ENCODE data around the gene FMO2. TPM values are rescaled to one million over a fixed set of nuclear protein-coding genes. Genes with fewer than 3 reads are reported as not detected.

The FMO2 gene
- total RNA-seq, 2 donors from 2014 or later: not detected

GRCh38 chr1:171160639-171161354, 24.3 kb upstream of the FMO2 start:
- Mint-ChIP-seq H3K4me1 (peaks cover 17% of the 10 kb centered on the region), H3K9me3 (peaks cover 13% of the 10 kb centered on the region), H3K27ac (no peak overlapping the region), H3K36me3 (ENCODE audit: low read depth) (no peaks in the 10 kb centered on the region), H3K27me3 (ENCODE audit: insufficient read depth) (no peaks in the 10 kb centered on the region), H3K4me3 (no peak overlapping the region)
- peaks cover 7% of the 10 kb centered on the region for H3K9me3 ChIP-seq (ENCODE audit: control insufficient read depth, low read length)
- no peak overlapping the region for H3K27ac ChIP-seq (ENCODE audit: low read depth, low read length)
- H3K9ac ChIP-seq (ENCODE audit: extremely low read depth, low read length, poor library complexity, severe bottlenecking): no peak overlapping the region
- H3K4me1 ChIP-seq (ENCODE audit: control insufficient read depth, insufficient read depth, low read length): peaks cover 3% of the 10 kb centered on the region
- no peak for TF ChIP-seq CTCF (conservative IDR thresholded peaks at IDR 0.05)
- H3K36me3 ChIP-seq (ENCODE audit: control insufficient read depth, insufficient read depth, low read length): no peaks in the 10 kb centered on the region
- H3K4me3 ChIP-seq (ENCODE audit: low read length): peak overlapping the region; percentile 32
- DNase-seq: peak; percentile 45
- H3K27me3 ChIP-seq (ENCODE audit: control insufficient read depth, insufficient read depth, low read length, poor library complexity, severe bottlenecking): no peaks in the 10 kb centered on the region
- WGBS, 2 experiments (ENCODE audit: insufficient coverage in 1 of 2, insufficient read length in 1 of 2): 80 to 94% methylated on average over 1 to 4 of the region's 4 CpGs

GRCh38 chr1:171161431-171161830, 23.7 kb upstream of the FMO2 start:
- Histone ChIP-seq H3K9ac (ENCODE audit: extremely low read depth, low read length, poor library complexity, severe bottlenecking) (no peak overlapping the region), H3K4me1 (ENCODE audit: control insufficient read depth, insufficient read depth, low read length) (peaks cover 3% of the 10 kb centered on the region), H3K4me3 (ENCODE audit: low read length) (no peak overlapping the region), H3K36me3 (ENCODE audit: control insufficient read depth, insufficient read depth, low read length) (no peaks in the 10 kb centered on the region), H3K27ac (ENCODE audit: low read depth, low read length) (no peak overlapping the region), H3K9me3 (ENCODE audit: control insufficient read depth, low read length) (peaks cover 7% of the 10 kb centered on the region), H3K27me3 (ENCODE audit: control insufficient read depth, insufficient read depth, low read length, poor library complexity, severe bottlenecking) (no peaks in the 10 kb centered on the region)
- no peak for DNase-seq
- Mint-ChIP-seq H3K9me3 (peaks cover 13% of the 10 kb centered on the region), H3K4me1 (peaks cover 17% of the 10 kb centered on the region), H3K4me3 (no peak overlapping the region), H3K36me3 (ENCODE audit: low read depth) (no peaks in the 10 kb centered on the region), H3K27ac (no peak overlapping the region), H3K27me3 (ENCODE audit: insufficient read depth) (no peaks in the 10 kb centered on the region)
- no peak for TF ChIP-seq CTCF (conservative IDR thresholded peaks at IDR 0.05)

DNA sequence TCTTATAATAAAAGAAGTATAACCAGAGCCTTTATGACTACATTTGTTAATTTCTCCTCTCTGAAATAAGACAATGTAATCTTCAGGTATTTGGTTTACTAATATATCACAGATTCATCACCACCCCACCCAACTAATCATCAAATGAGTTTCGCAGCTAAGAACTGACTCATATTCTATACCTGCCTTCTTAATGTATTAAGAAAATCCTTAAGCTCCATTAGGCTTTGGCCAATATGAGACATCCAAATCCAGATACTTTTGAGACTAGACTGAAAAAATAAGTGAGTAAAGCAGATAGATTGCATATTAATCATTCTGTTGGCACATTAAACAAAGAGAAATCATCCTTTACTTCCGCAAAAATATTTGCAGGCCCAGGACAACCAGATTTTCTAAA, 18.7 kb upstream of the FMO2 start:
- Histone ChIP-seq H3K27ac (ENCODE audit: low read depth, low read length) (no peak overlapping the region), H3K4me3 (ENCODE audit: low read length) (no peak overlapping the region), H3K4me1 (ENCODE audit: control insufficient read depth, insufficient read depth, low read length) (no peaks in the 10 kb centered on the region), H3K27me3 (ENCODE audit: control insufficient read depth, insufficient read depth, low read length, poor library complexity, severe bottlenecking) (no peaks in the 10 kb centered on the region), H3K9ac (ENCODE audit: extremely low read depth, low read length, poor library complexity, severe bottlenecking) (no peak overlapping the region), H3K36me3 (ENCODE audit: control insufficient read depth, insufficient read depth, low read length) (no peaks in the 10 kb centered on the region), H3K9me3 (ENCODE audit: control insufficient read depth, low read length) (no peaks in the 10 kb centered on the region)
- peaks cover 5% of the 10 kb centered on the region for H3K4me1 Mint-ChIP-seq
- H3K4me3 Mint-ChIP-seq: no peak overlapping the region
- H3K36me3 Mint-ChIP-seq (ENCODE audit: low read depth): no peaks in the 10 kb centered on the region
- WGBS, 2 experiments (ENCODE audit: insufficient coverage in 1 of 2, insufficient read length in 1 of 2): 100% methylated on average over 2 of the region's 2 CpGs; no CpG with 5 or more reads in 1 of the 2 experiments
- TF ChIP-seq CTCF (conservative IDR thresholded peaks at IDR 0.05): no peak
- no peaks in the 10 kb centered on the region for H3K9me3 Mint-ChIP-seq
- H3K27ac Mint-ChIP-seq: no peak overlapping the region
- DNase-seq: no peak
- H3K27me3 Mint-ChIP-seq (ENCODE audit: insufficient read depth): no peaks in the 10 kb centered on the region

Data from endodermal cell (in vitro differentiated cells).